SW 1271 (cell line): Measurements from ENCODE around the gene TEX29.

Experiments
- DNase-seq, 2 experiments: peaks; one replicate each; lab custom pipeline; 2025; lab: John Stamatoyannopoulos, UW

Gene TEX29

GRCh38 chr13:111291908-111292307 is 28.5 kb upstream of the TEX29 start:
- no peak for DNase-seq

- no peak for DNase-seq
Measured at GRCh38 chr13:111292710-111293485, 27.5 kb upstream of the TEX29 start.

- no peak for DNase-seq
Measured at GRCh38 chr13:111295886-111296285, 24.6 kb upstream of the TEX29 start.

DNA sequence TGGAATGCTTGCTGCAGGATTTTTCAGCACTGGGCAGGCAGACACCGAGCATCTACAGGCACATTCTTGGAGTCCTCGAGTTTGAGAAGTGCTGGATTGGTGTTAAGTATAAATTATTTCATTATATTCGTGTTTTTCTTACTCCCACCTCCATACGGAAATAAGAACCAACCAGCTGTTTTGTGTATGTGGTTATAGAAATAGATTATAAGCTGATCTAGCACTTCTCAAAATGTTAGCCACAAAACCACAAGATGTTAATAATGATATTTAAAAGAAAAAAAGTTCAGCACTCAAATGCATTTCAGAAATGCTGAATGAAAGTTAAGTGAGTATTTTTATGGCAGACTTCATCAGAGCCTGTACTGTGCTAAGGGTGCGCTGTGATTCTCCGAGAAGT is 24.0 kb upstream of the TEX29 start:
- DNase-seq: no peak

DNA sequence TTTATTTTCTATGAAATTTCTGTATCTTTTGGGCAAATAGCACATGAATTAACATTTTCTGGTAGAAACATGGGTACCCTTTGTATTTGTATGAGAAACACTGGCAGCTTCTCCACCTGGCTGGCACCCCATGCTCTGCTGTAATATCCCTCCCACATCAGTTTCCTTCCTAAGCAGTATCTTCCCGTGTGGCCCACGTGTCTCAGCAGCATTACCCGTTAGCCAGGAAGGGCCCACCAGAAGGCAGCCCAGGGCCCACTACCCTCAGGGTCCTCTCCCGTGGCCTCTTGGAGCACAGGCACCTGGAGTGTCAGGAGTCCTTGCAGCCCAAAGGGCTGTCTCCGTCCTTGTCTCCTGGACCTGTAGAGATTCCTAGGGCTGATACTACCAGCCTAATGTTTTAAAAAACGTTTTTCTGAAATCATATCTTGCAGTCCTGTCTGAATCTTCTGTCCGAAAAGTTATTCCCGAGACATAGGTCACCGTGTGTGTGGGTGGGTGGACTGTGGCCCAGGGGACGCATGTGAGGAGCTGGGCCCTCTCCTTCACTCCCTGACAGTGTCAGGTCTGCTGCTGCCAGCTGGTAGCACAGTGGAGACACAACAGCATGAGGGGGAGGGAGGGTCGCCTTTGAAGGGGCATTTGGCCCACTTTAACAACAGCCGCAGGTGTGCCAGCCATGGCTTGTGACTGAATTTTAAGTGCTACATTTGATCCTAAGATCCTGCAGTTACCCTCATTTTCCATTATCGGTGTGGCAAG is 22.0 kb upstream of the TEX29 start:
- no peak for DNase-seq

GRCh38 chr13:111302045-111302726 is 18.3 kb upstream of the TEX29 start:
- DNase-seq: no peak

GRCh38 chr13:111303559-111303958 is 16.9 kb upstream of the TEX29 start:
- DNase-seq: no peak

DNA sequence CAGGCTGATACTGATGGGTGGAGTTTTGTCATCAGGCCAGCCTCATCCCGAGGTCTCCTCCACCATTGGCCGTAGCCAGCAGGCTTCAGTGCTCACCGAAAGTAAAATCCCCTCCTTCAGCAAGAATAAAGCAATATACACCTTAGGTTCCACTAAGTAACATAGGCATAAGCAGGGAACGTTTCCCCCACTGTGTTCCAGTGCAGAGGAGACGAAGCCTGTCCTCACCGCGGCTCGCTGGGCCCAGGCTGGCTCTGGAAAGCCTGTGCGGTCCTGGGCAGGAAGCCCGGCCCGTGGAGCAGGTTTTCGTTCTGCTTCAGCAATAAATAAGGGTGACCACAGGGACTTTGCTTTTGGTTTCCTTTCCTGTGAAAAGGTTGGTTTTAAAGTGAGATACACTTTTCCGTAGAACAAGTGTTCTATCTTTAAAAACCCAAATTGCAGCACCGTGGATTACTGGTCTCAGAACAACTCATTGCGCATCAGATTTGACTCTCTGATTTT is 16.3 kb upstream of the TEX29 start:
- DNase-seq: no peak

GRCh38 chr13:111304603-111305289 is 15.7 kb upstream of the TEX29 start:
- no peak for DNase-seq

GRCh38 chr13:111312944-111313590 is 7.4 kb upstream of the TEX29 start:
- DNase-seq: no peak

- no peak for DNase-seq
Measured at GRCh38 chr13:111313911-111314425, 6.5 kb upstream of the TEX29 start.

GRCh38 chr13:111314852-111315251 is 5.6 kb upstream of the TEX29 start:
- no peak for DNase-seq

DNA sequence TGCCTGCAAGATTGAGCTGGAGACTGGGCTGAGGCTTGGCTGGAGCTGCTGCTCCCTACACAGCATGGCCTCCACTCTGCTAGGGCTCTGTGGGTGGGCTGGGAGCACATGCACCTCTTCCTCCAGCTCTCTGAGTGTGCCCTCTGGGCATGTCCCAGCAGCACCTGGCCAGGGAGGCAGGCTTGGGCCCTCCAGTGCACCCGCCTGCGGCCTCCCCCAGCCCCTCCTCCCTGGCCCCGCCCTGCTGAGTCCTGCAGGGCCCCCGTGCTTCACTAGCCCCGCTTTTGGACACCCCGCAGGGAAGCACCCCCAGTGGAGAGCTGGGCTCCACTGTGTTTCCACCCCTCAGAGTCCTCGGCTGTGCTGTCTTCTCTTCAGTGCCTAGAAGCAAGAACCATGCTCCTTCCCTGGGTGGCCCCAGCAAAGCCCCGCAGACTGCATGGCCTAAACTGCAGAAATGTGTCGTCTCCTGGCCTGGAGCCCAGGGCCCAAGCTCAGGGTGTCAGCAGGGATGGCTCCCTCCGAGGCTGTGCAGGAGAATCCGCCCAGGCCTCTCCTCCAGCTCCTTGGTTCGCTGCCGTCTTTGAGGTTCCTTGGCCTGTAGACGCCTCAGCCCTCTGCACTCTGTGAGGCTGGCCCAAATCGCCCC is 5.0 kb upstream of the TEX29 start:
- no peak for DNase-seq

GRCh38 chr13:111316161-111316730 is 4.2 kb upstream of the TEX29 start:
- DNase-seq: no peak

- DNase-seq: no peak
Measured at GRCh38 chr13:111317042-111317550, 3.3 kb upstream of the TEX29 start.

DNA sequence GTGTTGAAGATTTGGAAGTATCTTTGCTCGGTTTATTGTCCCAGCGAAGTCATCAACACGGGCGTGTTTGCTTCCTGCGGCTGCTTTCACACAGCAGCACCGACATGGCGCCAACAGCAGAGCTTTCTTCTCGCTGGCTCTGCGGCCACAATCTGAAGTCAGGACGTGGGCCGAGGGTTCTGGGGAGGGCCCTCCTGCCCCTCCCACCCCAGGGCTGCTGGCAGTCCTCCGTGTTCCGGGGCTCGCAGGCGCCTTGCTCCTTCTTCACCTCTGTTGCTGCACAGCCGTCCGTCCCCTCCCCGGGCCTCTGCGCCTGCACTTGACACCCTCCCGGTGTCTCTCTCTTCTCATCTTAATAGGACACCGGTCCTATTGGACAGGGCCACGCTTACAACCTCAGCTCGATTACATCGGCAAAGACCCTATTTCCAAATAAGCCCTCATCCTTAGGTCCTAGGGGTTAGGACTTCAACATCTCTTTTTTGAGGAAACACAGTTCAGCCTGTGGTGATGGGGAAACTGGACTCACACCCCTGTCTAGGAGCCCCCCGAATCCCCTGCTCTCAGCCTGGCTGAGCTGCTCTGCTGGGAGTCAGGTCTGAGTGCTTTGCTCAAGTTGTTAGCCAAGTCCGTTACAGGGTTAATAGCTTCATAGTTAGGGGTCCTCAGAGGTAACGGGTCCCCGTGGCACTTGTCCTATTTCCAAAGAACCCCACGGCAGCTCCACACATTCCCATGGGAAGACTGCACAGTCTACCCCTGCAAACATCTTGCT is 2.7 kb upstream of the TEX29 start:
- no peak for DNase-seq

GRCh38 chr13:111318386-111318785 is 2.1 kb upstream of the TEX29 start:
- DNase-seq: no peak

DNA sequence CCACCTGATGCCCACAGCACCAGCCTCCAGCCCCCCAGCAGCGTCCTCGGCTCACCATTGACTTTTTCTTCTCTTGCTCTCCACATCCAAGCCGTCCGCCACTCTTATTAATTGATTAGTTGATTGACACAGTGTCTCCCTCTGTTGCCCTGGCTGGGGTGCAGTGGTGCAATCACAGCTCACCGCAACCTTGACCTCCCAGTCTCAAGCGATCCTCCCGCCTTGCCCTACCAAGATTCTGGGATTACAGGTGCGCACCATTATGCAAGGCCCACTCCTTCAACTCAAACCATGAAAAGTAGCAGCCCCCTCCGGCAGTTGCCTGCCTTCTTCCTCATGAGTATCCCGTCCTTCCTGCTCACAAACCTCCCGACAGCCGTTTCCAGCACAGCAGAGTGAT is 921 bp upstream of the TEX29 start:
- DNase-seq: no peak
